NB4 (cell line): ENCODE measurements around the gene MIA2.

Source experiments
- DNase-seq: peaks from one replicate; pipeline ENCODE4 v3.0.0; 2010; ENCODE audit warnings: low read depth
- H3K4me3 ChIP-seq: one replicate; pipeline ENCODE4 v1.5.1; 2011; ENCODE audit warnings: mild to moderate bottlenecking, low read depth, low read length, moderate library complexity
- CTCF ChIP-seq: IDR thresholded peaks from one replicate; pipeline ENCODE4 v1.5.1; 2012; ENCODE audit warnings: low read depth, low read length
- MAX ChIP-seq: IDR thresholded peaks from 2 replicates; pipeline ENCODE4 v1.6.1; 2011; ENCODE audit warnings: low read depth, low read length
- MYC ChIP-seq: IDR thresholded peaks from 2 replicates; pipeline ENCODE4 v1.6.1; 2011; ENCODE audit warnings: low read depth, low read length
- POLR2A ChIP-seq: IDR thresholded peaks from 2 replicates; pipeline ENCODE4 v1.6.1; 2011; ENCODE audit warnings: mild to moderate bottlenecking; ENCODE audit not compliant: insufficient read length; ENCODE audit errors: extremely low read depth

The MIA2 gene

GRCh38 chr14:39264057-39264456 lies 30.3 kb downstream of the MIA2 start:
- no peak for DNase-seq
- TF ChIP-seq CTCF (no peak), MYC (no peak), MAX (no peak)
- no peak overlapping the region for H3K4me3 ChIP-seq

GRCh38 chr14:39264558-39264957 lies 30.8 kb downstream of the MIA2 start:
- TF ChIP-seq CTCF, result no peak
- no peak for TF ChIP-seq MAX
- no peak for TF ChIP-seq MYC
- TF ChIP-seq POLR2A, result no peak
- H3K4me3 ChIP-seq, result no peak overlapping the region
- DNase-seq, result no peak

- TF ChIP-seq MYC, result no peak
- no peak for TF ChIP-seq CTCF
- no peak for TF ChIP-seq POLR2A
- TF ChIP-seq MAX, result no peak
- H3K4me3 ChIP-seq, result no peak overlapping the region
- DNase-seq, result peak; percentile 42
Measured at GRCh38 chr14:39265033-39265432, 31.3 kb downstream of the MIA2 start.

- DNase-seq, result peak; percentile 50
- TF ChIP-seq MAX (no peak), POLR2A (no peak), MYC (no peak), CTCF (no peak)
- H3K4me3 ChIP-seq, result peak overlapping the region; percentile 96
Measured at GRCh38 chr14:39265806-39266524, 32.2 kb downstream of the MIA2 start.

- TF ChIP-seq POLR2A (no peak), CTCF (no peak), MYC (no peak), MAX (no peak)
- no peak for DNase-seq
- peak overlapping the region; percentile 96 for H3K4me3 ChIP-seq
Measured at GRCh38 chr14:39266525-39266870, 32.8 kb downstream of the MIA2 start.
